HG02943 (cell line): Measurements from ENCODE around the gene BLCAP.

Experiments
- ATAC-seq: cut with Tn5 transposase; IDR thresholded peaks from one replicate; pipeline ENCODE4 v1.9.1; 2021; ENCODE audit warnings: mild to moderate bottlenecking, low read depth, moderate library complexity; ENCODE audit not compliant: unreplicated experiment

The BLCAP gene

DNA sequence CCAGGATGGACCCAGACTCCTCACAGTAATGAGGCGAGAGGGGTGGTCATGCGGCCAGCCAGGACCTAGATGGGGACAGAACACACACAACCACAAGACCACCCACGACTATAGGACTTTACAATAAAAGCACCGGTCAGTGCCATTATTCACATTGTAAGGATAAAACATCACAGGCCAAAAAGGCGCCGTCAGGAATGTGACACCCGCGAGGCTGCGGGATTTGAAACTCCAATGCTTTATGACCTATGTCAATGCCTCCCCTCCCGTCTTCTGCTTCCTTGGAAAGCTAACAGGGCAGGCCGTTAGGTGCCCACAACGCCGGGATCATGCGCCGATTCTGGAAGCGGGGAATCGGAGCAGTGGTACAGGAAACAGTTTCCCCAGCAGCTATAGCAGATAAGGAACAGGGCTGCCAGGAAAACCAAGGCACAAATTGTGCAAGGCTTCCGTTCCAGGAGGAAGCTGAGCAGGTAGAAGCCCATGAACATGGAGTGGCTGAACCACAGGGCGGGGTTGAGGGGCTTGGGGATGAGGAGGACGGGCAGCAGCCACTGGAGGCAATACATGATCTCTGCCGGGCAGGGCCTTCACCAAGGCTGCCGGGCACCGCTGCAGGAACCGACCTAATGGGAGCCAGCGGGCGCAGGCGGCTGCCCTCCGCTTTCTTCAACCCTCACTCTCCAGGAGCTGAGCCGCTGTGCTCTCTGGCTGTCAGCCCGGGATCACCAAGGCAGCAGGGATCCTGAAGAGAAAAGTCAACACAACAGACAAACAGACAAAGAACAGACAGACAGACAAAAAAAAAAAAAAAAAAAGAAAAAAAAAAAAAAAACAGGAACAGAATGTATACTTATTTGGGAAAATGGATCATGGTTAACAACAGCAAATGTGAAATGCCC, 8.8 kb downstream of the BLCAP start:
- ATAC-seq, result no peak

DNA sequence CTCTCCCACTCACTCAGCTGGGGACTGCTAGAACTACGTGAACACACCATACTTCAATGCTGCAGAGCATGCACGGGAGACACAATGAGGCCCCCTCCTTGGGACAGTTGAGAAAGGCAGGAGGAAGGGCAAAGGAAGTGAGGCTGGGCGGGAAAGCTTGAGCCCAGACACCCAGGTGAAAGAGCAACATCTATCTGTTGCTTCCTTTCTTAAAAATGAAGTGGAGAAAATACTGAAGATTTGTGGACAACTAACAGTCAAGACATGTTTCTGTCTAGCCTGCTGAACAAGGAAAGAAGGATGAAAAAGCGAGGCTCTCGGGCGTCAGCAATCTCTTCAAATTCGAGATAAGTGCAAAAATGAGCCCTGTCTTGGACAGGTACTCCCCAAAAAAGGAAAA, 9.6 kb downstream of the BLCAP start:
- no peak for ATAC-seq

DNA sequence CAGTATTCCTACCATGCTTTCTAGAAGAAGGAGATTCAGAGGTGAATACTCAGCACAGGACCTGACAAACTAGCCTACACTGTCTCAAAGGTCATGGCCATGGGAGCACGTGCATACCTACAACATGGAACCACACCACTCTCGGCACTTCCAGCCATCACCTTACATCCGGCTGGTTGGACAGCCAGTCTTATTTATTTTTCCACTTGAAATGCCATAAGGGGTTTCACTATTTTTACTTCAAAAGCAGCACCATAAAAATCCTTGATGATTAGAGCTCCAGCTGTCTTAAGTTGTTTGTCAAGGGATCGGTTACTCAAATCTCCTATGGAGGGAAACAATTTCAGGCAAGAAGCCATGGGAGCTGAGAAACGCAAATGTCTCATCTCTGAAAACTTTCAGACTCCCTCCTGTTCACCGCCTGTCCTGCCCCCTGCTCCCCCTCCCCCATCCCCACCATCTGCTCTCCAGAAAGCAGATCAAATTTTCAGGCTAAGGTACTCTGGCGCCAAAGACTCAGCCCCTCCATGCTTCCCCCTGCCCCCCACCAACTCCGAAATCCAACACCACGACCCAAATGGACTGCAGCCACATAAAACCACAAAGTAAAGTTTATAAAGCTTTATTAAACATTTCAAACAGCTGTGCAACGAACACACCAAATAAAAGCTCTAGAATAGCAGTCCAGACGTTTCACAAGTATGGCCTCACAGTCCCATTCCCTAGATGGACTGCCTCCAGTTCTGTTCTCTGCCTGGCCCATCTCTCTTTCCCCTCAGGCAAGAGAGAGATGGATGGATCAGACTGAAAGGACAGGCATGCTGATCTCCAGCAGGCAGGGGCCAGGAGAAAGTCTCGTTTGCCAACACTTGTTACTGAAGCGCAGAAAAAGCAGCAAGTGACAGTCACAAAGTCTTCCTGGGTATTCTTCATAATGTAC, 10.6 kb downstream of the BLCAP start:
- no peak for ATAC-seq

DNA sequence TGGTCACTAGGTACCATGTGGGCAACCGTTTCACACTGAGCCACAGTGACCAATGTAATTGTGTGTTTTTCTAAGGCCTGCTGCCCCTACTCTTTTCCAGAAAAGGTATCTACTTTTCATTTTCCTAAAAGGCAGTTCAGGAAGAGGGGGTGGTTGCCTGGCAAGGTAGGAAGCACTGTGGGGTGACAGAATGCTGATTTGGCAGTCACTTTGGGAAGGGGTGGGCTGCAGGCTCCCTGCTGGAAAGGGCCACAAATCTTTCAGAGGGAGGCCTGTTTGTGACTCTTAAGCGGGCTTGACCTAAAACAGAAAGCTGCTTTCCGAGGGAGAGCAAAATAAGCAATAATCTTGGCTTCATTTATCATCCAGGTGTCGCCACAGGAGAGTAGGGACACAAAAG, 11.8 kb downstream of the BLCAP start:
- no peak for ATAC-seq

DNA sequence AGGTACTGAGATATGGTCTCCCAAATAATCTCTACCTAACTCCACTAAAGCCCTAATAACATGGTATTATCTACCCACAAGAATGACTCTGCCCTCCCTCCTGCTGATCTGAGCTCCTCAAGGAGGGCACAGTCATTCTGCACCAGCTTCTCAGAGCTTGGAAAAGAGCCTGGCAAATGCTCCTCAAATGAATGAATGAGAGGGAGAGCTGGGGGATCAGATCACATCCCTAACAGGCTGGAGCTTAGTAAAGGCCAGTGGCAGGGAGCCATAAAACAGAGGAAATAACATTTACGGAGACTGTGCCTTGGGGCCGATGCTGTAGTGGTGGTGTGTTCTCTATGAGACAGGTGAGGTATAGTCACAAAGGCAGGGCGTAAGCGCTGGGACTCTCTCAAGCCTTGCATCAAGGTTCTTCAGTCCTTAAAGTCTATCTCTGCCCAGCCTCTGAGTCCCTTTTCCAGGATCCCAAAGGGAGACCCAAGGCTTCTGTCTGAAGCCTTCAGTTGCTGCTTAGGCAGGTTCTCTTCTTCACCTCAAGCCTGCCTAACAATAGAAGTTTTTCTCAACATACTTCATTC, 13.8 kb downstream of the BLCAP start:
- ATAC-seq, result no peak

DNA sequence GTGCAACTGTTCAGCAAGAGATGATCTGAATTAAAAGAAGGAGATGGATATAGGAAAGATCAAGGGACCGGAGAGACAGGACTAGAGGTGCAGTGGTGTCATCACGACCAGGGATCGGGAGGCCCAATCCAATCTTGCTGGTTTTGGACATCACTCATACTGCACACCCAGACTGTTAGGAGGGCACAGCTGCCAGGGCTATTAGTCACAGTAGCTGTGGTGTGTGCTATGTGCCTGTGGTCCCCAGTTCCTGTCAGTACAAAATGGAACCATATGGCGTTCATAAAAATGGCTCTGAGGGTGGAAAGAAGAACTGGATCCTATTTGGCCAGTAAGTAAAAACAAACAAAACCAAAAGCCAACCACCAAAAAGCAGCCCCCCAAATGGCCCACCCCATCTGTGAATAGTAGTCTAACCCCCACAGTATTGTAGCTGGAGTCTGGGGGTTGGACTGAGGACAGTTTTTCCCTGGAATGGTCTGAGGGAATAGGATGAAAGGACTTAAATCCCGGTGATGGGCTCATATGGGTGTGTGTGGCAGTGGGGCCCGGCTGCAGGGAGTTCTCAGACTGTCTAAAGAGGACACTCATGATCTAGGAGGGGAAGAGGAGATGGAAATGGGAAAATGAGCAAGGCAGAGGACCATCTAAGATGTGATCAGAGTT, 15.9 kb downstream of the BLCAP start:
- ATAC-seq, result no peak

DNA sequence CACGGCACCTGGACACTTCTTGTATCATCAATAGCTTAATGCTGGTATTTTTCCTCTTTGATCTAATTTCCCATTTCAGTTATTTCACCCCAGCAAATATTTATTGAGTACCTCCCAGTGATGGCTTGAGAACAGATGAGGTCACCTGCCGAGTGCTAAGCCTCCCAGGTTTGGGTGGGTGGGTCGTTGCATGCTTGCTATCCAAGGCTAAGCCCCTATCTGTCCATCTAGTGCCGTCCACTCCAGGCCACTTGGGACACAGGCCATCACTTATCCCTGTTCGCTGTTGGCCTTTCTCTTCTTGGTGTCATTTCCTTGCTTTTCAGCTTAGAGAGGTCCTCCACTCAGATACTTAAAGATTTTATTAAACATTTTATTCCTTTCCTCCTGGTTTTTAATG, 17.4 kb downstream of the BLCAP start:
- ATAC-seq, result no peak

DNA sequence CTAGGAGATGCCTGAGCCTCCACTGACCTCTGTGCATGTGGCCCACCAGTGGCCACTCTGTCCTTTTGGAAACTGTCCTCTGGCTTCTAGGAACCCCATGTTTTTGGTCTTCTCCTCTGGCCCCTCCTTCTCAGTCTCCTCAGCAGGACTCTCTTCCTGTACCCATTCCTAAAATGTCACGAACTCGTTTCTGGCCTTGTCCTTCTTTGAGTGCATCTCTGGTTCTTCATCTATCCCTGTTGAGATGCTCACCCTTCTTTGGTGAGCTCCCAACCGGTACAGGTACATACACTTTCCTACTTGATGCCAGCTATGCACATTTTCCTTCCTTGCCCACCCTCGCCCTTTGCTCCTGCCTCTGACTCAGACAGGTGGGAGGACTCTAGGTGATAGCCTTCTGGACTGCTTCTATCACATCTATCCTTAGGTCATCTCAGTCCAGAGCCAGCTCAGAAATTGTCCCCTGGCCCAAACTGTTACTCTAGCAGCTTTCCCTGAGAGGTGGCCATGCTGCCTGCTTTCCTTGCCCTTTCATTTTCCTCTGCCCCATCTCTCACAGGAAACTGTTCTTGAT, 21.4 kb downstream of the BLCAP start:
- no peak for ATAC-seq

DNA sequence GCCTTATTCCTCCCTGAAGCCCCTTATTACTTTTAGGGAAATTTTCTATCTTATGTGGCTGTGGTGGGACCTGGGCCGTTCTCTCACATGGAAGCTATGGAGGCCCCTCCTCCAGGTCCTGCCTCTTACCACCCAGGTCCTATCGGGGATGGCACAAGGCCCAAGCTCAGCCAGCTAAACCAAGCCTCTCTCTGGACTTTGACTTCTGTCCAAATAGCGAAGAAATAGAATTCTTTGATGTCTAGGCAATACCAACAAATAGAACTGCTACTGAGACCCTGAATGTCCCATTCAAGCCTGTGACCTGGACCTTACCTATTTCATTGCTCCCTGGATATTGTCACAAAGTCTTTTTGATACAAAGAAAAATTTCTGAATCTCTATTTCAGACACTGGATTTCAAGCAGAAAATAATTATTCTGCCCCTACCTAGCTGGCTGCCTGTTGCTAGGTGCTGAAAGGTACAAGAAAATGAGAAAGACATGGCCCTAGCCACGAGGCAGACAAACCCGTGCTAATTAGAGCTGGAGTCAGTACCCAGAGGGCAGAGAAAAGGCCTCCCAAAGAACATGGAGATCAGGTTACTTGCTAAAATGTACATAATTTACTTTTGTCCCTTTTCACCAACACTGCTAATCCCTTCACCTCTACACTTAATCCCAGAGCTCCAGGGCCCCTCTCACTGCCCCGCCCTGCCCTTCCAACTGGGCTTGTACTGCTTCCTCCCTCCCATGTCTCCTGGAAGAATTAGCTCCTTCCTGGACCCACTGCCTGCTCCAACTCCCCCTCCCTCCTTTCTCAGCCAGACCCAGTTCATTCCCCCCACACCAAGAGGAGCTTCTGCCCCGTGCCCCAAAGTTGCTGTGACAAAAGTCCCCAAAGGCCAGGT, 22.2 kb downstream of the BLCAP start:
- no peak for ATAC-seq

DNA sequence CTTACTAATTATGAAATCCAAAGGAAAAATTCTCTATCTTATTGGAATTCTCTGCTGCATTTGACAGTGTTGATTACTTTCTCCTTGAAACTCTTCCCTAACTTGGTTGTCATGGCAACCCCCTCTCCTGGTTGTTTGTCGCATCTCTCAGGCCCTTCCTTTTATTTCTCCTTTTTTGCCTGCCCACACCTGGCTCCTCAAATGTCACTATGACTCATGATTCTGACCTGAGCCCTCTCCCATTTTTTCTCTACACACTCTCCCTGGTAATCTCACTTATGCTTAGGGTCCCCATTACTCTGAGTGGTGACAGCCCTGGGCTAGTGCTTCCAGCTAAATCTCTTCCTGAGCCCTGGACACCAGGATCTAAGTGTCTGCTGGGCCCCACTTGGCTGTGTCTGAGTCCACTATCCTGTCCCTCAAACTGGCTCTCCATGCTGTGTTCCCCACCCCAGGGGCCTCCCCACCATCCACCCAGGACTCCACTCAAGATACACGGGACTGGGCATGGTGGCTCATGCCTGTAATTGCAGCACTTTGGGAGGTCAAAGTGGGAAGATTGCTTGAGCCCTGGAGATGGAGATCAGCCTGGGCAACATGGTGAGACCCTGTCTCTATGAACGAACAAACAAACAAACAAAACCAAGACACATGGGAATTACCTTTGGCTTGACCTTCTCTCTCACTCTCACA, 23.1 kb downstream of the BLCAP start:
- ATAC-seq, result no peak

DNA sequence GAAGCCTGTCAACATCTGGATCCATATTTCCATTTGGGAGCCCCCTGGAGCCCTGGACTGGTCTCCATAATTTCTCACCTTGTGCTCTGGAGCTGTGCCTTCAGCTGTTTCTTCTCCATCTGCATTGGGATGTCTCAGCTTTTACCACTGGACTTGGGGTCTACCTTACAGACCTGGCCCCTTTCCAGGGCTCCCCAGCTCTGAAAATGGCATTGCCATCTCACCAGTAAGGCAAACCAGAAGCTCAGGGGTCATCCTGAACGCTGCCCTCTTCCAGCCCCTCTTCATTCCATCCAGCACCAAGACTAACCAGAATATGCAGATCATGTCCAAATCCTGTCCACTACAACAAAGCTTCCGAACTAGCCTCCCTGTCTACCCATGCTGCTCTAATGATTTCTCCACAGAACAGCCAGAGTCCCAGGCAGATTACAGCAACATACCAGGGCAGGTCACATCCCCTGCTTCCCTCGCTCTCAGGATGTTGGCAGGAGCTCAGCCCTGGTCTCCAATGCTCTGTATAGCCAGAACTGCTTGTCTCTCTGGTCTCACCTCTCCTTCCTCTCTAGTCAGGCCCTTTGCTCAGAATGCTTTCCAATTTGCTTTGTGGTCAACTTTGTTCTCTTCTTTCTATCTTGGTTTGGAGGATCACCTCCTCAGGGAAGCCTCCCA, 24.3 kb downstream of the BLCAP start:
- no peak for ATAC-seq

DNA sequence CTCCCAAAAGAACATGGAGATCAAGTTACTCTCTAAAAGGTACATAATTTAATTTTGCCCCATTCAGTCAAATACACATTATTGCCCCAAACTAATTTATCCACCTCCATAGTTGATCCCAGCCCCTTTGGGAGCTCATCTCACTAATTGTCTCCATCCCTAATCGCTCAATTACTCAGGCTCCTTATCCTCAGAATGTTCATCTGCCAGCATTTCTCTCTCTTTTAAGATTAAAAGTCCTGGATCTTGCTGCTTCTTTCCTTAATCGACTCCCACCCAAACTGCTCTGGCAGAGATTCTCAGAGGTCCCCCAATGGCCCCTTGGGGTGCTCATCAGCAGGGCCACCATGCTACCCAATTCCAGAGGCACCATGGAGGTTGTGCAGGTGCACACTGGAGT, 25.0 kb downstream of the BLCAP start:
- no peak for ATAC-seq

DNA sequence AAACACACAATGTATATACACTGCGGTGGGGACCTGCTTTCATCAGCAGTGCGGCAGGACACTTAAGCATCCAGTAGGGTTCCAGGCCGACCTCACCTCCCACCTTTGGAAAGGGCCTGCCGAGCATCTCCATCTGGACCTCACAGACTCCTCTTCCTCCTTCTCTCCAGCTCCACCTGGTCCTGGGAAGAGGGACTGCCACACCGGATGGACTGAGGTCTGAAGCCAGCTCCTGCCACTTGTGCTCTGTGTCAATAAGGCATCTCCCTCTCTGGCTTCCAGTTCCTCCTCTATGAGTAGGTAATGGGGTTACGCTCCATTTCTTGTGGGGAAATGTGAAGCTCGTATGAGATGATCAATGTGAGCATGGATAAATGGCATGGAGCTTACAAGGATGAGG, 25.7 kb downstream of the BLCAP start:
- no peak for ATAC-seq

DNA sequence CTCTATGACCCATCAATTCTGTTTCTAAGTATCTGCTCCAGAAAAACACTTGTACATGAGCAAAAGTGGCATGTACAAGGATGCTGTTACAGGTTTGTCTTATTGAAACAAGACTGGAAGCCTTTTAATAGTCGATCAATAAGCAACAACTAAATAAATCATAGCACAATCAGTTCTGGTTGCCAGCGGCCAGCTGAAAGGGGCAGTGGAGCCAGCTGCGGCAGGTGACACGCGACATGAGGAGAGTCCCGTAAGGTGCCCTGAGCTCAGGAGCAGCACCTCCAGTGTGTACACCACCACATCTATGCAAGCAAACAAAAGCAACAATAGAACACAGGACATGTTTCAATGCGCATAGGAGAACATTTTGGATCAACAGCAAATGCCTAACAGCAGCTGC, 27.4 kb downstream of the BLCAP start:
- ATAC-seq, result no peak

DNA sequence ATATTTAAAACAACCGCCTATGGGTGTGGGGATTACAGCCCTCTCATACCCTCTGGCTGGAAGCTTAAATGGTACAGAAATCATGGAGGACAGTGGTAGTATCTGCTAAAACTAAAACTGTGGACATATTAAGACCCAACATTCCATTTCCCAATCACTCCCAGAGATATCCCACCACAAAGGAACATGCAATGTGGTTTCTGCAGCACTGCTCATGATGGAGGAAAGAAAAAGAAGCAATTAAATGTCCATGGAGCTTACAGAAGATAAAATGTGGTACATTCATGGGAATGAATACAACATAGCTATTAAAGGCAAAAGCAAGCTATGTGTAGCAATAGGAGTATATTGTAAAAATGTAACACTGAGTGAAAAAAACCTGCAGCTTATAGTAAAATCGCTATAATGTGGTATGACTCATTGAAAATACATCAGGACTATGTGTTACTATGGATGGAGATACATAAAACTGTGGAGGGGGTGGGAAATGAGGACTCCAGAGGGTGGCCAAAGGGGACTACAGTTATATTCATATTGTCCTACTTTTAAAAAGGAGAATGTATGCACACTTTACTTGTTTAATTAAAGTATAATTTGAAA, 29.5 kb downstream of the BLCAP start:
- no peak for ATAC-seq

DNA sequence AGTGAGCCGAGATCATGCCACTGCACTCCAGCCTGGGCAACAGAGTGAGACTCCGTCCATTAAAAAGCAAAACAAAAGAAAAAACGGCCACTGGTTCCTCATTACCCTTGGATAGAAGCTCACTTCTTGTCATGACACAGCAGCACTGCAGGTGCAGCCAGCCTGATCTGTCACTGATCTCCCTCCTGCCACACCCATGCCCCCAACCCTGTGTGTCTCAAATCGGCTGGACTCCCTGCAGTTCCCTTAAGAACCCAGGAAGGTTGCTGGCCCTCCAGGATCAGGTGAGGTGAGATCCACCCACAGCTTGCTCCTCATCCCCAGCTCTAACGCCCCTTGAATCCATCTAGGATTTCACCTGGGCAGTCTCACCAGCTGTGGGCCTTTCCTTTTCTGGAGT, 32.9 kb downstream of the BLCAP start:
- no peak for ATAC-seq

DNA sequence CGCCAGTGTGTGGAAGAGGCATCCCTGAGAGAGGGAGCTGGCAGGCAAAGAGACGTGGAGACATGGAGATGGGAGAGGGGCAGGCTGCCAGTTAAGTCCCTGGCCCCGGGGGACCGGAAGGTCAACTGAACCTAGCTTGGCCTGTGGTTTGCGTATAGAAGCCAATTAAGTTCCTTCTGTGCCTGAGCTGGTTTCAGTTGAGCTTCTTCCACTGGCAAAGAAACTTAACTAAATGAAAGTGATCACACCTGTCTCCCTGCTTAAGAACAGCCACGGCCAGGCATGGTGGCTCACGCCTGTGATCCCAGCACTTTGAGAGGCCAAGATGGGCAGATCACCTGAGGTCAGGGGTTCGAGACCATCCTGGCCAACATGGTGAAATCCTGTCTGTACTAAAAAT, 33.4 kb downstream of the BLCAP start:
- ATAC-seq, result no peak

DNA sequence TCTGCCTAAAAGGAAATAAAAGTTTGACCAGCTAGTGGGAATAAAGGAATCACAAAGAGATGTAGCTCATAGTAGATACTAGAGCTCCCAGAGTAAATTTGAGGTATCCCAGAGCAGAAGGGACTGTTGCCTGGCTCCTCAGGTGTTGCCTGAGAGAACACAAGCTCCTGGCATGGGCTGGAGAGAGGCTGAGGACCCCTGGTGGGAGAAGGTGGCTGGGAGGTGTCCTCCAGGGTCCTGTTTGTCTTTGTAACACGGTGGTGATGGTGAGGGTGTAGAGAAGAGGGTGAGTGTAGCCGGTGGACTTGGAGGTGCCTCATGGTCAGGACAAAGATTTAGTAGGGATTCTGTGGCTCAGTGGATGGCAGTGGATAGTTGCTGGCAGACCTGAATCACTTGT, 34.7 kb downstream of the BLCAP start:
- ATAC-seq, result no peak
